ENCODE measurements around the gene ABHD17C.
"Not testable (repeated sequence)": the region's sequence is repeated elsewhere in the genome, so short reads cannot be mapped to it uniquely, and the experiment has no call there.

ABHD17C gene

DNA sequence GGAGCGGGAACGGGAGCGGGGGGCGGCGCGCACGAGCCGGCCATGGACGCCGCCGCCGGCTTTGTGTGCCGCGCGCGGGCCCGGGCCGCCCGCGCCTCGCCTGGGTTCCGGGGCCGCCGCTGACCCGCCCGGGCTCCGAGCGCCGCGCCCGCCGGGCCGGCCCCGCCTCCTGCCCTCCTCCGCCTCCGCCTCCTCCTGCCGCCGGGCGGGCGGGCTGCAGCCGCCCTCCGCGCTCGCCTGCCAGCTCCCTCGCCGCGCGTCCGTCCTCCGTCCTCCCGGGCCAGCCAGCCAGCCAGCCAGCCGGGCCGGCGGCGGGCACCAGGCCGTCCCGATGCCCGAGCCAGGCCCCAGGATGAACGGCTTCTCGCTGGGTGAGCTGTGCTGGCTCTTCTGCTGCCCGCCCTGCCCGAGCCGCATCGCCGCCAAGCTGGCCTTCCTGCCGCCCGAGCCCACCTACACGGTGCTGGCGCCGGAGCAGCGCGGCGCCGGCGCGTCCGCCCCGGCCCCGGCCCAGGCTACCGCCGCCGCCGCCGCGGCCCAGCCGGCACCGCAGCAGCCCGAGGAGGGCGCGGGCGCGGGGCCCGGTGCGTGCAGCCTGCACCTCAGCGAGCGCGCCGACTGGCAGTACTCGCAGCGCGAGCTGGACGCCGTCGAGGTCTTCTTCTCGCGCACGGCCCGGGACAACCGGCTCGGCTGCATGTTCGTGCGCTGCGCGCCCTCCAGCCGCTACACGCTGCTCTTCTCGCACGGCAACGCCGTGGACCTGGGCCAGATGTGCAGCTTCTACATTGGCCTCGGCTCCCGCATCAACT, at the start of gene ABHD17C:
Gene ABHD17C (plus strand): TSS at position 212 of the 812 bp plus-strand sequence. CDS start 120 bp downstream, at position 332.
- peak; percentile 30 for DNase-seq (ENCODE audit: low spot score)

GRCh38 chr15:80645494-80646065, 49.5 kb upstream of the ABHD17C start:
- no peak for DNase-seq (ENCODE audit: low spot score)

DNA sequence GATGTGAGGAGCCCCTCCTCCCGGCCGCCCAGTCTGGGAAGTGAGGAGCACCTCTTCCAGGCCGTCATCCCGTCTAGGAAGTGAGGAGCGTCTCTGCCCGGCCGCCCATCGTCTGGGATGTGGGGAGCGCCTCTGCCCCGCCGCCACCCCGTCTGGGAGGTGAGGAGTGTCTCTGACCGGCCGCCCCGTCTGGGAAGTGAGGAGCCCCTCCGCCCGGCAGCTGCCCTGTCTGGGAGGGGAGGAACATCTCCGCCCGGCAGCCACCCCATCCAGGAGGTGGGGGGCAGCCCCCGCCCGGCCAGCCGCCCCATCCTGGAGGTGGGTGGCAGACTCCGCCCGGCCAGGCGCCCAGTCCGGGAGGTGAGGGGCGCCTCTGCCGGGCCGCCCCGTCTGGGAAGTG, 47.7 kb upstream of the ABHD17C start:
- not testable (repeated sequence) for DNase-seq (ENCODE audit: low spot score)

GRCh38 chr15:80654299-80654698, 40.8 kb upstream of the ABHD17C start:
- no peak for DNase-seq (ENCODE audit: low spot score)

- DNase-seq (ENCODE audit: low spot score), result no peak
Observed at GRCh38 chr15:80659375-80659774, 35.7 kb upstream of the ABHD17C start.

DNA sequence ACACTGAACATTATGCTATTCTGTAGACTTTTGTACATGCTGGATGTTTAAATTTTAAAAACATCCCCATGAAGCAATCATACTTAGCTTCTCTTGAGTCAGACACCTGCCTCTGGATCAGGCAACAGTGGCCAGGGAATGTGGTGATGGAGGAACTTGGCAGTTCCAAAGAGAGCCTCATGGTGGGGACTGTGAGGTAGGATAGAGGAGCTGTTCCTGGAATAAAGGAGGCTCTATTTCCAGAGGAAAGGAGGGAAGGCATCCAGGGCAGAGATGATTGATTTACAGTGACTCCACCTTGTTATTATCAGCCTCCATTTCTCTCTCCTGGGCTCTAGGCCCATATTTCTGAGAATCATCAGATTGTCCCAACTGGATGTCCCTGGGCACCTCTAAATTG, 35.0 kb upstream of the ABHD17C start:
- no peak for DNase-seq (ENCODE audit: low spot score)

GRCh38 chr15:80662129-80662528, 33.0 kb upstream of the ABHD17C start:
- DNase-seq (ENCODE audit: low spot score), result no peak

- no peak for DNase-seq (ENCODE audit: low spot score)
Observed at GRCh38 chr15:80662757-80663553, 32.2 kb upstream of the ABHD17C start.

DNA sequence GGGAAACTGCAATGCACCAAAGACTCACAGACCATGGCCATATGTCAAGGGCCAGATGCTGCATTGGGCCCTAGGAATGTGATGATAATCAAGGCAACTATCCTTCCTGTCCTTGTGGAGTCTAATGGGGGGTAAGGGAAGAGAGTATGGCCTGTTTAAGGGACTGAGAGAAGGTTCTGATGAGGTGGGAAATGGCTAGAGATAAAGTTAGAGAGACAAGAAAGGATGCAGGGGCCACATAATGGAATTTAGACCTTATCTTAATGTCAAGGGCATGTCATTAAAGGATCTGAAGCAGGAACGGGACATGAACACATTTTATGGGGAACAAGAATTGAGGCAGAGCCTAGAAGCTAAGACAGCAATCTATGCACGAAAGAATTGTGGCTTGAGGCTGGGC, 30.0 kb upstream of the ABHD17C start:
- DNase-seq (ENCODE audit: low spot score), result no peak

- DNase-seq (ENCODE audit: low spot score), result no peak
Observed at GRCh38 chr15:80667936-80668335, 27.2 kb upstream of the ABHD17C start.

DNA sequence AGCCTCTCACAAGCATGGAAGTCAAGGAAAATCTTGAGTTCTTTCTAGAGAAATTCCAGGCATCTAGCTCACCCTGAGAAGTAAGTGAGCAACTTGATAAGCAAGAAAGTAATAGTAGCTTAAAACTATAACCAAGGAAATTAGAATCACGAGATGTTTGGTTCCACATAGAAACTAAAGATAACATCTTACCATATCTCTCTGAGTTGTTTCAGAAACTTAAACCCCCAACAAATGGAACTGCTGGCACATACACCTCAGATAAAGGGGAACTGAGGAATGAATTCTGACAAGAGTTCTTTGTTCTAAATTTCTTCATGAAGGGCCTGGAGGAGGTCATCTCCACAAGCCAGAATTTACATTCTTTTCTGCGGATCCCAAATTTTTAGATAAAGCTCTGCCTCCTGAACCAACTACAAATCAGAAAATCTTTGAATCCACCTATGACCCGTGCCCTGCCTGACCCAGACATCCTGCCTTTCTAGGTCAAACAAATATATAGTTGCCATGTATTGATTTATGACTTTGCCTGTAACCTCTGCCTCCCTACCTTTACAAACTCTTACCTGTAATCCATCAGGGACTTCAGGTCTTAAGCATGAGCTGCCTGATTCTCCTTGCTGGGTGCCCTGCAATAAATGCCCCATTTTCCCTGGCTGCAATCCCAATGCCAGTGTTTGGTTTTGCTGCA, 26.4 kb upstream of the ABHD17C start:
- DNase-seq (ENCODE audit: low spot score), result no peak

DNA sequence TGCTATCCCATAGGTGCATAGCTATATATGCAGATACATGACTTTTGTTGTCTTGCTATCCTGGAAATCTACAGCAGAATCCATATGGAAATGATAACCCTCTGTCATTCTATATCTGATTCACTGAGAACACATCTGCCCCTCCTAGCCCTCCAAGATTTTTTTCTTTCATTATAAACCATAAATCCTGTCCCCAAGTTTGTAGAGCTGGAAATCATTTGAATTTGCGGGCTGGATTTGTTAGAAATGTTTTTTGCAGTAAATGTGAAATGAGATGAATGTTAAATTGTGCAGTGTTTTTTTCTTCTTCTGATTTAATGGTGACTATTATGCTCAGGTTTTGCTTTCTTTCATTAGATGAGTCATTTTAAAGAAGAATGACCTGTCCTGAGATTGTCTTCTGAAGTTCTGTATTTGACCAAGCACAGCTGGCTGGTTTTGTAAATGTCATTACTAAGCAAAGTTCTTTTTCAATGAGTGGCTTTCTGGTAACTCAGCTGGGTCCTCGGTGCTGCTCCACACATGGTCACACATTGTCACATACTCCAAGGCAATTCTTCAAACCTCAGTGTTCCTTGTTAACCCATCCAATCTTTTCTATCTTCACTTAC, 25.3 kb upstream of the ABHD17C start:
- no peak for DNase-seq (ENCODE audit: low spot score)

DNA sequence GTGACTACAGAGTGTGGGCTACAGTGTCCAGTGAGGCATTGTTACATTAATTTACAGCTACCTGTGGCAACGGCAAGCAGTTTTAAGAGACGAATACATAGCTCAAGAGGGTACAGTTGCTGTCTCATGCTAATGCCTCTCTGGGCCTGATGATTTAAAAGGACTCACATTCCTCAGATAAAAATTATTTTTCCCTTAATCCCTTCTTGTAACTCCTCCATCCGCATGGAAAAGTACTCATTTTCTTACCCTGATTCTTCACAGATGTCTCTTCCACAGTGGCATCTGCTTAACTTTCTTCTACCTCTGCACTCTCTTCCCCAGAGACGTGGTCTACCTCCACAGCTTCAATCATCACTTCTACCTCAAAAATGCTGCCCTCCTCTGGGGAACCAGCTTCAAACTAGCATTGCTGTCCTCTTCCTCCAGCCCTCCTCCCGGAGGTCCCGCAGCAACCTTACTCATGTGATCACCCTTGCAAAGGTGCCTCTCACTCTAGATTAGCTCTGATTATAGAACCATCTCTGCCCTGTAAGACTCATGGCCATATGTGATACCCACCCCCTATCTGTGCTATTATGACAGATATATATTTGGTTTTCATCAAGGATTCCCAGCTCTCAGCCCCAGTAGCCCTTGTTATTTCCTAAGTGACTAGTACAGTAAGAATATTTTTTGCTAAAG, 21.4 kb upstream of the ABHD17C start:
- DNase-seq (ENCODE audit: low spot score), result no peak

DNA sequence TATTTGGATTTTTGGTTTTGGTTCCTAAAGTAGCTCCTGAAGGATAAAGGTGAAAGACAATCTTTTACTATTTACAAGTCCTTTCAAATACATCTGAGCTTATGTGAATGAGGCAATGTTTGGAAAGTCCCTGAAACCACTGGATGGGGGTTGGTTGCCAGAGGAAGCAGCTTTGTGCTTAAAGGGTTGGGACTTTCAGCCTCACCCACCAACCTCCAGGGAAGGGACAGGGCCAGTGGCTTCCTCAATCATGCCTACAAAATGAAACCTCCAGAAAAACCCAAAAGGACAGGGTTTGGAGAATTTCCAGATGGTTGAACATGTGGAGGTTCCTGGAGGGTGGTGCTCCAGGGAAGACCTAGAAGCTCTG, 20.9 kb upstream of the ABHD17C start:
- DNase-seq (ENCODE audit: low spot score), result no peak

DNA sequence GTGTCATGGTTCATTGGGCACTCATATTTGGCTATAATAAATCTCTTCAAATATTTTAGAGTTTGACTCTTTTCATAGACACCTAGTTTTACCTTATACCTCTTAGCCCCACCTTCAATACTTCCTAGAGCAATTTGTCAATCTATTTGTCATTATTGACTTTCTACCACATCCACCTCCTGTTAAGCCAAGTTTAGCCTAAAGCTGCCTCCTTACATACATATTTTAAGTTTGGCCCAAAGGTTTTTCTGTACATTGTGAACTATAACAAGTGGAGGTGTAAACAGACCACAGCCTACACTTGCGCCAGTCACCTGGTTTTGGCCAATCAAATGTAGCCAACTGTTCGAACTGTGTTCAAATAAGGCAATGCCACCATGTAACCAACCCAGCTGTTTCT, 18.1 kb upstream of the ABHD17C start:
- DNase-seq (ENCODE audit: low spot score), result no peak

DNA sequence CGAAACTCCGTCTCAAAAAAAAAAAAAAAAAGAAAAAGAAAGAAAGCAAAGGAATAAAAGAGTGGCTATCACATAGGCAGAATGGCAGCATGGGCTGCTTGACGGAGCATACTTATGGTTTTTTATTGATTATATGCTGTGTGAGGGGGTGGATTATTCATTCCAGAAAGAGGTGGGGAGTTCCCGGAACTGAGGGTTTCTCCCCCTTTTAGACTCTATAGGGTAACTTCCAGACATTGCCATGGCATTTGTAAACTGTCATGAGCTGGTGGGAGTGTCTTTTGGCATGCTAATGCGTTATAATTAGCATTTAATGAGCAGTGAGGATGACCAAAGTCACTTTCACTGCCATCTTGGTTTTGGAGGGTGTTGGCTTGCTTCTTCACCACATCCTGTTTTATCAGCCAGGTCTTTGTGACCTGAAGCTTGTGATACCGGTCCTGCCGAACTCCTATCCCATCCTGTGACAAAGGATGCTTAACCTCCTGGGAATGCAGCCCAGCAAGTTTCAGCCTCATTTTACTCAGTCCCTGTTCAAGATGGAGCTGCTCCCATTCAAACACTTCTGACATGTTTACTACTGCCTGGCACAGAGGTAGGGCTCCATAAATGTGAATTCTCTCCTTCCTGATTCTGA, 15.8 kb upstream of the ABHD17C start:
- DNase-seq (ENCODE audit: low spot score), result no peak

DNA sequence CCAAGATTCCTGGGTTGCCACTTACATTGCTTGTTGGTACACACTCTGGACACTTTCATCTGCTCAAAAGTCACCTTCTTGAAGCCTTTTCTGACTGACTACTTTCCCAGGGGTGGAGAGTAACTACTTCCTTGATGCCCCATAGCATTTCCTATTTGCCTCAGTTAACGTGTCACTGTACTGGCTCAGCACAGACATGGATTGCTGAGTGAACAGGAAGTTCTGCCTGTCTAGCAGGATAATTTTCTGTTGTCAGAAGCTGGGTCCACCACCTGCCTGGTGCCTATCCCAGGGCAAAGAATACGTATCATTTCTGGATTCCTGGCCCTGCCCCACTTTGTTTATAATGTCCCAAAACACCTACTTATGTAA, 15.3 kb upstream of the ABHD17C start:
- no peak for DNase-seq (ENCODE audit: low spot score)

DNA sequence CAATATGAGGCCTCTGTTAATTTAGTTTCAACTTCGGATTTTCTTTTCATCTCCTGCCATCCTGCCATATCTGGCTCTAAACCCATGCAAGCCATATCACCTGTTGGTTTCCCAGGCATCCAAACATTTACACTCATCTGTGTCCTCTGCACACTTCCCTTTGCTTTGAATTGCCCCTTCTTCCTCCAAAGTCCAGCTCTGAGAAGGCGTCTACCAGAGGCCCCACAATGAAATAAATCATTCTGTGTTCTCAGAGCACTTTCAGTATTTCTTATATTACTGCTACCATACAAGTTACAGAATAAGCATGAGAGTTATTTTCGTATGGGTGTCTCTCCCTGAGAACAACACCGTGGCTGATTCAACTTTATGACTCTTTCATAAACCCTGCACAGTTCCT, 12.9 kb upstream of the ABHD17C start:
- no peak for DNase-seq (ENCODE audit: low spot score)

GRCh38 chr15:80684697-80685096, 10.4 kb upstream of the ABHD17C start:
- DNase-seq (ENCODE audit: low spot score), result no peak

DNA sequence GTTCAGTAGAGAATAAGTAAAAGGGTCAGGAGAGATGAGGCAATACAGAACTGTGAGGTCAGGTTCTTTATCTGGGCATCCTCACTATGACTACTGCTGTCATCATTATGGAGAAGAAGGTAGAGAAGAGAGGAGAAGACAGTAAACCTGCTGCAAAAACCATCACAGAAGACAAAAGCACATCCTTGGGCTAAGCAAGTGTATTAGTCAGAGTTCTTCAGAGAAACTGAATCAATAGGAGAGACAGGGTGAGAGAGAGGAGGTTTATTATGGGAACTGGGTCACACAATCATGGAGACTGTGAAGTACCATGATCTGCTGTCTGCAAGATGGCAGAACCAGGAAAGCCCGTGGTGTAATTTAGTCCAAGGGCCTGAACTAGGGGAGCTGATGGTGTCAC, 9.5 kb upstream of the ABHD17C start:
- no peak for DNase-seq (ENCODE audit: low spot score)

DNA sequence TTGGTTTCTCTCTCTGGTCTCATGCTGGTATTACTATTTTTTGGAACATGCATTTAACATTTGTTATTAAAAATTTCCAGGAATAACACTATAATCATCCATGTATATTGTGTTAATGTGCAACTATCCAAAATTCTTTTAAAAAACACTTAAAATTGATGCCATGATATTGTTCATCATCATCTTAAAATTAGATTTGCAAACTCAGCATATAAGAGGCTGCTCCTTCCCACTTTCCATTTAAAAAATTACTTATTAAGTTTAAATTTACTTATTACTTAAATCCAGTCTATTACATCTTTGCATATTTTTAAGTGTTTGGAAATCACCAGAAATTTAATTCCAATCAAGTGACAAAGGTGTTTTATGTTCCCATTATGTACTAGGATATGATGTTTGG, 5.8 kb upstream of the ABHD17C start:
- no peak for DNase-seq (ENCODE audit: low spot score)
